HG03432 (cell line): Measurements from ENCODE around the gene MTHFD1L.
"Not testable (repeated sequence)": the region's sequence is repeated elsewhere in the genome, so short reads cannot be mapped to it uniquely, and the experiment has no call there.

Experiments
- ATAC-seq: cut with Tn5 transposase; IDR thresholded peaks from one replicate; pipeline ENCODE4 v1.9.1; 2021; ENCODE audit warnings: mild to moderate bottlenecking, moderate library complexity; ENCODE audit not compliant: unreplicated experiment

Gene MTHFD1L

DNA sequence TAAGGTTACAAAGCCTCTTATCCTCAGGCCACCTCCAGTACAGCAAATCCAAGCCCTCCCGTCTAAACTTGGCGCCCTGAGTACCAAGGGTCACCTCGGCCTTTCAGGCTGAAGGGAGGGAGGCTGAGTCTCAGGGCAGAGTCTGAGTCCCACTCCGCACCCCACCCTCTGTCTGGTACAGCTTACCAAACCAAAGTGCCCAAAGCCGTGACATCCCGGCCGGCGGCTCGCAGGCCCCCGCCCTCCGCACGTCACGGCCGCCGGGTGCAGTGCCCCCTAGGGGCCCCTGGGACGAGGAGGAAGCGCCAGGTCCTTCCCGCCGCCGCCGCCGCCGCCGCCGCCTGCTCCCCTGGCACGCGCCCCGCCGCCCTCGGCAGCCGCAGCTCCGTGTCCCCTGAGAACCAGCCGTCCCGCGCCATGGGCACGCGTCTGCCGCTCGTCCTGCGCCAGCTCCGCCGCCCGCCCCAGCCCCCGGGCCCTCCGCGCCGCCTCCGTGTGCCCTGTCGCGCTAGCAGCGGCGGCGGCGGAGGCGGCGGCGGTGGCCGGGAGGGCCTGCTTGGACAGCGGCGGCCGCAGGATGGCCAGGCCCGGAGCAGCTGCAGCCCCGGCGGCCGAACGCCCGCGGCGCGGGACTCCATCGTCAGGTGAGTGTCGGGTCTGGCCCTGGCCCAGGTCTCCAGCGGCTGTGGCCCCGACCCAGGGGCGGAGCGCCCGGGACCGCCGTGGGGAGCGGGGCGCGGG is at the start of gene MTHFD1L:
Gene MTHFD1L (plus strand): TSS at position 297 of the 741 bp plus-strand sequence. CDS start 121 bp downstream, at position 418.
- peak; percentile 84 for ATAC-seq

DNA sequence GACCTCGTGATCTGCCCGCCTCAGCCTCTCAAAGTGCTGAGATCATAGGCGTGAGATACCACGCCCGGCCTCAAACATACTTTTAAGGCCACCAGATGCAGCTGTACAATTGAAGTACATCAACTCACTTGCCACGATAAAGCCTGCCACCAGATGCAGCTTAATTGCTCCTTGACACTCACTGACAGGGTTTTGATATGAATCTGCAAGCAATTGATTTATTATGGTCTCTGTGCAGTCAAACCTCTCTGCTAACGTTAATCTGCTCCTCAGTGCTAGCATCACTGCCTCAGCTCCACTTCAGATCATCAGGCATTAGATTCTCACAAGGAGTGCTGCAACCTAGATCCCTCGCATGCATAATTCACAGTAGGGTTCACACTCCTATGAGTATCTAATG is 48.9 kb upstream of the MTHFD1L start:
- not testable (repeated sequence) for ATAC-seq

DNA sequence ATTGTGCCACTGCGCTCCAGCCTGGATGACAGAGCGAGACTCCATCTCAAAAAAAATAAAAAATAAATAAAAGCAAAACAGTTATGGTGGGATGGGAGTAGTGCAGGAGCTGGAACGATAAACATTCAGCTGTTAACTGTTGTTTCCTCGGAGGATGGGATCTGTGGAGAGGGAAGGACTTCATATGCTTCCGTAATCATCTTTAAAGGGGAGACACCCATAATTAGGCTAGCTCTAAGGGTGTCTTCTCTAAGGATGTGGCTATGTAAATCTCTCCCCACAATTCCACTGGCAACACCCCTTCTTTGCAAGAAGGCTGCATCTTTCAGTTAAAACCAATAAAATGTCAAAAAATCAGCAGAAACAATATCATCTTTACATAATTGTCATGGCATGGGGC is 42.6 kb upstream of the MTHFD1L start:
- no peak for ATAC-seq

DNA sequence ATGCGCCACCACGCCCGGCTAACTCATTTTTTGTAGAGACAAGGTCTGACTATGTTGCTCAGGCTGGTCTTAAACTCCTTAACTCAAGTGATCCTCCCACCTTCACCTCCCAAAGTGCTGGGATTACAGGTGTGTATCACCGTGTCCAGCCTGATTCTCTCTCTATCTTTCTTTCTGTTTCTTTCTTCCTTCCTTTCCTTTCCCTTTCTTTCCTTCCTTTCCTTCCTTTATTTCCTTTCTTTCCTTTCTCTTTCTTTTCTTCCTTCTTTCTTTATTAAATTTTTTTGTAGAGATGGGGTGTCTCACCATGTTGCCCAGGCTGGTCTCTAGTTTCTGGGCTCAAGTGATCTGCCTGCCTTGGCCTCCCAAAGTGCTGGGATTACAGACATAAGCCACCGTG is 38.7 kb upstream of the MTHFD1L start:
- no peak for ATAC-seq

DNA sequence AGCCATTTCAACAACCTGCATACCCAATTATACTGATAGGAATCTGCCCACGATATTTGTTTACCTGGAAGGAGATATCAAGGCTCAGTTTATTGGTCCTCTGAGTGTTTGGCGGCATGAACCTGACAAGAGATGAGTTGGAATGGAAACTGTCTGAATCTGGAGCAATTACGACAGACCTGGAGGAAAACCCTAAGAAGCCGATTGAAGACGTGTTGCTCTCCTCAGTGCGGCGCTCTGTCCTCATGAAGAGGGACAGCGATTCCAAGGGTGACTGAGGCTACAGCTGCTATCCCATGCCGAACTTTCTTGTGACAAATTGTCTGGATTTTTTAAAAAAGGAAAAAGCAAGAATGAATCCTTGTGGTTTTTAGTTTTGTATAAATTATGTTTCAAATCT is 37.4 kb upstream of the MTHFD1L start:
- not testable (repeated sequence) for ATAC-seq

DNA sequence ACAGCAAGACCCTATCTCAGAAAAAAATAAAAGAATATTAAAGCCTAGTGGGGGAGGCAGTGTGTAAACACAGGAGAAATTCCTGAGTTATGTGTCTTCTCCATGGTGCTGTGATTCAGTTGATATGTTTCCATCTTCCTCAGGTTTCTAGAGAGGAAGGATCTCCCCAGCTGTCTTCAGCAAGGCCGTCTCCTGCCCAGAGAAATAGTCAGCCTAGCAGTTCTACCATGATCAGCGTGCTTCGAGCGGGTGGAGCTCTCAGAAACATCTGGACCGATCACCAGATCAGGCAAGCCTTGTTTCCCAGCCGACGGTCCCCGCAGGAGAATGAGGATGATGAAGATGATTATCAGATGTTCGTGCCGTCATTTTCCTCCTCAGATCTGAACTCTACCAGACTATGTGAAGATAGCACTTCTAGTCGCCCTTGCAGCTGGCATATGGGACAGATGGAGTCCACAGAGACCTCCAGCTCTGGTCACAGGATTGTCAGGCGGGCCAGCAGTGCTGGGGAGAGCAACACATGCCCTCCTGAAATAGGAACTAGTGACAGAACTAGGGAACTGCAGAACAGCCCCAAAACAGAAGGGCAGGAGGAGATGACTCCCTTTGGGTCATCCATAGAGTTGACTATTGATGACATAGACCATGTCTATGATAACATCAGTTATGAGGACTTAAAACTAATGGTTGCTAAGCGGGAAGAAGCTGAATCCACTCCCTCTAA is 34.9 kb upstream of the MTHFD1L start:
- ATAC-seq: no peak

DNA sequence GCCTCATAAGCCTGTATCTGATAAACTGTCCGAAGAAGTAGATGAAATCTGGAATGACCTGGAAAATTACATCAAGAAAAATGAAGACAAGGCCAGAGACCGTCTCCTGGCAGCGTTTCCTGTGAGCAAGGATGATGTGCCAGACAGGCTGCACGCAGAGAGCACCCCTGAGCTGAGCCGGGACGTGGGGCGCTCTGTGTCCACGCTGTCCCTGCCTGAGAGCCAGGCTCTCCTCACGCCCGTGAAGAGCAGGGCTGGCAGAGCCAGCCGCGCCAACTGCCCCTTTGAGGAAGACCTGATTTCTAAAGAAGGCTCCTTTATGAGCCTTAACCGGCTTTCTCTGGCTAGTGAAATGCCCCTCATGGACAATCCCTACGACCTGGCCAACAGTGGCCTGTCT is 33.9 kb upstream of the MTHFD1L start:
- no peak for ATAC-seq

DNA sequence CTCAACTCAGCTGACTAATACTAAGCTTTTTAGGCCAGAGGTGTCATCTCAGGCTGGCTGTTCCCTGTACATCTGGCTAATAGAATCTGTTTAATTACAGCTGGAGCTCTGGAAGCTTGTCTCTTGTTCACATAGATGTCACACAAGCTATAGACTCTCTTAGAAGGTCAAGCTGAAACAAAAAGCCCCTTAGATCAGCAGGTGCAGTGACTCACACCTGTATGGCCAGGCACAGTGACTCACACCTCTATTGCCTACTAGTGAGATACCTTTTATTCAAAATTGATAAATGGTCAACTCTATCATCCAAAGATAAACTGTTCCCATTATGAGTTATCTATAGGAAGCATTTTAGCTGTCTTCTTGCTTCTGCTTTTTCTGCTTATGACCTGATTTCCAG is 29.9 kb upstream of the MTHFD1L start:
- ATAC-seq: no peak

DNA sequence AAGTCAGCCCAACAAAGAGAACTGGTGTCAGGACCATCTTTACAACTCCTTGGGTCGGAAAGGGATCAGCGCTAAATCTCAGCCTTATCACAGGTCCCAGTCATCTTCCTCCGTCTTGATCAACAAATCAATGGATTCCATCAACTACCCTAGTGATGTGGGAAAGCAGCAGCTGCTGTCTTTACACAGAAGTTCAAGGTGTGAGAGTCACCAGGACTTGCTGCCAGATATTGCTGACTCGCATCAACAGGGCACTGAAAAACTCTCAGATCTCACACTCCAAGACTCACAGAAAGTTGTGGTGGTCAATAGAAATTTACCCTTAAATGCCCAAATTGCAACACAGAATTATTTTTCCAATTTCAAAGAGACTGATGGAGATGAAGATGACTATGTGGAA is 25.3 kb upstream of the MTHFD1L start:
- ATAC-seq: no peak

DNA sequence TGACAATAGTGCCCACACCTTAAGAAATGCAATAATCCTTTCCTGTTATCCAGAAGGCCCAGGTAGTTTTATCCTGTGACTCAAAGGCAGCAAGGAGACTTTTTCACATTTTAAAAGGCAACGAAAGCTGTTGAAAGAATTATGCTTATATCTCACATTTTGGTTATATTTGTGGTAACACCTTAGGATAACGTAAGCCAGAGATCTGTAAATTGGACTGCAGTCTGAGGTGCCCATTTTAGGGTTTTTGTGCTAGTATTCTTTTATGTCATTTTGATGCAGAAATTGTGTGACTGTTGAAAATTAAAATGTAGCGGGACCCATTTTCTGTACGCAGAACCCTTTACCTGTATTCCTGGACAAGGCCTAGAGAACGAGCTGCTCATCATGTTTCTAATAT is 24.3 kb upstream of the MTHFD1L start:
- ATAC-seq: no peak

DNA sequence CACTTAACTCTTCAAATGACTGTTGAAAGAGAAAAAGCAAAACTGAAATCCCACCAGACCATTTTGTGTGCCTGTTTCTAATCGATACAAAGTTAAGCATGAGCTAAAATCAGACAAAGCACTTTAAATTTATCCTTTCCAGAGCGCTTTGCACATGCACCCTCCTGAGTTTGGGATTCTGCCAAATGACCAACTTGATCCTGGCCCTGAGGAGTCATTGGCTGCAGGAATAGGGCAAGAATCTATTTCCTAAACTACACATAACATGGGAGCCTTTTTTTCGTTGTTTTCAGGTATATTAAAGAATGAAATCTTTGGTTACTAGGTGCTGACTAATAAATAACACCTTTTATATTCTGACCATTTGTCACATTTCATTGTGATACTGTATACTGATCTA is 23.8 kb upstream of the MTHFD1L start:
- ATAC-seq: no peak

DNA sequence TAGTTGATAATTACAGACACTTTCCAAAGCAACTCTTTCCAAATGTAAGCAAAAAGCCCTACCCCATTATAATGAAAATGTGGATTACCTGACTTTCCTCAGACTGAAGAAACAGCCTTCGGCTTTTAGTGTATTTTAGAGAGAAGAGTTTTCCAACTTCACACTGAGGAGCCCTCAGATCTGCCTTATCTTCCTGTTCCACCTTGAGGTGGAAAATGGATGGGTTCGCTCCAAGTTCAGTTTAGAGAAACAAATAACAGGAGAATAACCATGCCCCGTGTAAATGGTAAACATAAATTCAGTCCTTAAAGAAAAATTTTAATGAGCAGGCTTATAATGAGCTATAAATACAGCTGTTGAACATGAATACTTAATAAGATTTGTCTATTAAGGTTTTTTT is 21.1 kb upstream of the MTHFD1L start:
- no peak for ATAC-seq

DNA sequence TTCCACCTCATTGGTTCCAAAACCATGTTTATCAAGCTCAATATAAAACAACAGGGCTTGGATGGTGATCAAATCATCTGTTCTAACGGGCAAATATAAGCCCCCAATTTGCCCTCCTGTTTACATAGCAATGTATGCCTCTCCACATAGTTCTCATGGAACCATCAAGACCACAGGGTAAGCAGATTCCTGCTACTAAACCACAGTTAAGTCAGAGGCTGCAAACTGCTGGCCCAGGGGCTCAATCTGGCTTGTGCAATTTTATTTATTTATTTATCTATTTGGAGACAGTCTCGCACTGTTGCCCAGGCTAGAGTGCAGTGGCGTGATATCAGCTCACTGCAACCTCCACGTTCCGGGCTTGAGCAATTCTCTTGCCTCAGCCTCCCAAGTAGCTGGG is 18.9 kb upstream of the MTHFD1L start:
- no peak for ATAC-seq

DNA sequence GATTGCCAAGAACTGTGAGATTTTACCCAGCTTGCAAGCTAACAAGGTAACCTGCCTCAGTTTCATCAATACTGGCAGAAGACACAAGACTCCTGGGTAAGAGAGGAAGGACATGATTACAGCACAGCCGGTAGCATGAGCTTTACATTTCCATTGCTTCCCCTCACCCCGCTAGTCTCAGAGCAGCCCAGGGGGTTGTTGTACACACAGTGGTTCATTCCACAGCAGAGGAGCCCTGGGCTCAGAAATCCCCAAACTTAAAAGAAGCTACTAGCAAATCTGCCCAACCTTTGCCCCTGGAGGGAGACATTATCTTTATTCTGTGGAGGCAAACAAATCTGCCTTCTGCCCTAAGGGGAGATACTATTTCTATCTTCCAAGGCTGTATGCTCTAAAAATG is 17.1 kb upstream of the MTHFD1L start:
- ATAC-seq: no peak

DNA sequence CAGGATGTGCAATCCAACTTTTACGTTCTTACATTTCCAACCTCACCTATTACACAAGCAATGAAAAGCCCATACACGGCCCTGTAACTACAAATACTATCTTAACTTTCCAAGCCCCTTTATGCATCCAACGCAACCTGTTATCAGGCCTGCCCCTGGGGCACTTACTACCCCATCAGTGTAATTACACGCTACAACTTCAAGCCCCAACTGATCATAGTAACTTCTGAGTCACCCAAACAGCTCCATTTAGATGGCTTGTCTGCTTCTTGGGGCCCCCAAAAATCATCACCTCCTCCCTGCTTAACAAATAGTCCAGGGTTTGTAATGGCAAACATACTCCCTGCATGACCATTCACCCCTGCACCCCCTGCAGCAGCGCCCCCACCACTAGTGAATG is 11.1 kb upstream of the MTHFD1L start:
- ATAC-seq: not testable (repeated sequence)

DNA sequence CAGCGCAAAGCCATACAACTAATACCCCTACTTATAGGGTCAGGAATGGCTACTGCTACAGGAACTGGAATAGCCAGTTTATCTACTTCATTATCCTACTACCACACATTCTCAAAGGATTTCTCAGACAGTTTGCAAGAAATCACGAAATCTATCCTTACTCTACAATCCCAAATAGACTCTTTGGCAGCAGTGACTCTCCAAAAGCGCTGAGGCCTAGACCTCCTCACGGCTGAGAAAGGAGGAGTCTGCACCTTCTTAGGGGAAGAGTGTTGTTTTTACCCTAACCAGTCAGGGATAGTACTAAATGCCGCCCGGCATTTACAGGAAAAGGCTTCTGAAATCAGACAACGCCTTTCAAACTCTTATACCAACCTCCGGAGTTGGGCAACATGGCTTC is 10.3 kb upstream of the MTHFD1L start:
- not testable (repeated sequence) for ATAC-seq

DNA sequence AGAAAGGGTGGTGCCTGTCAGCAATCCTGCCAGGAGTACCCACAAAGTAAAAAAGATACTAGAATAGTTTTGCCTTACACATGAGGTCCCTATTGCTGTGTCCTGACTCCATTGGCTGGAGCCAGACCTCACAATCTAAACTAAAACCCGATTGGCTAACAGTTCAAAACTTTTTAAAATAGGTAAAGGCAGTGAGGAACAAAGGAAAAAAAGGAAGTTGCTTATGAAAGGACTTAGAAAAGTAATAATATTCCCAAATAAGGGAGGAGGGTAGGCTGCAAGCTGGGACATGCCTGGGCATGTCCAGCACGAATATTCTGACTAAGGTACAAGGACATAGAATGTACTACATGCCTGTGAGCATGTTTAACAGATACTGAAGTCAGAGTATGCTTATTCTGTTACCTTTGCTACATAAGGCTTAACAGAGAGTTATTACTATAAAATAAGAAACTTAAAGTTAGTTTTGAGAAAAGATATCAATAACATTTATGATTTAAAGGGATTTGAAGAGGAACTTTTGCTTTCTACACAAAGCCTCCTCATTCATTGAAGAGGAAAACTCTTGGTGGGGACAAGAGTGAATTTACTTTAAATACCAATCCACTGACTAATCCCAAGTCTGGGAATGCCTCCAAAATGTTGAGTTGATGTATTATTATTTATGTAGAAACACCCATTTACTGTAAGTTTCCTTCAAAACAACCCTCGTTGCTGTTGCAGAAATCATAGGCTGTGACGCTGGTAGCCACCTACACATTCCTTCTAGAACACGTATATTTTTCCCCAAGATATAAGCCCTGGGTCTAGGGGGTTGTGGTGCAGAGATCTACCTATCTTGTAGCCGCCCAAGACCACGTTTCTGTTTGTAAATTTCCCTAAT is 8.2 kb upstream of the MTHFD1L start:
- peak; percentile 43 for ATAC-seq

DNA sequence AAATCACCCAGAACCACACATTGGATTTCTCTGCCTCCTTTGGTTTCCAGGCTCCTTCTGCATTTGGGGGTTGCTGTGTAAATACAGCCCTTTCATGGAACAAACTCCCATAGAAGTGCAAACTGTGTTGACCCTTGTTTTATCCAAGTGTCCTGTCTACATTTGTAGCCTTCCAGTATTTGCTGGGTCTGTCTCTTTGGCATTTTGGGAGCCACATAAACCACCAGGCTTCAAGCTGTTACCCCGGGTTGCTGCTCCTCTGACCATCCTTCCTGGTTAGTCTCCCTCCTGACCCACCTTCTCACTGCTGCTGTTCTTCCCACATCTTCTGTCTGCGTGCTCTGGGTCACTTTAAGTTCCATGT is 7.6 kb upstream of the MTHFD1L start:
- ATAC-seq: no peak

DNA sequence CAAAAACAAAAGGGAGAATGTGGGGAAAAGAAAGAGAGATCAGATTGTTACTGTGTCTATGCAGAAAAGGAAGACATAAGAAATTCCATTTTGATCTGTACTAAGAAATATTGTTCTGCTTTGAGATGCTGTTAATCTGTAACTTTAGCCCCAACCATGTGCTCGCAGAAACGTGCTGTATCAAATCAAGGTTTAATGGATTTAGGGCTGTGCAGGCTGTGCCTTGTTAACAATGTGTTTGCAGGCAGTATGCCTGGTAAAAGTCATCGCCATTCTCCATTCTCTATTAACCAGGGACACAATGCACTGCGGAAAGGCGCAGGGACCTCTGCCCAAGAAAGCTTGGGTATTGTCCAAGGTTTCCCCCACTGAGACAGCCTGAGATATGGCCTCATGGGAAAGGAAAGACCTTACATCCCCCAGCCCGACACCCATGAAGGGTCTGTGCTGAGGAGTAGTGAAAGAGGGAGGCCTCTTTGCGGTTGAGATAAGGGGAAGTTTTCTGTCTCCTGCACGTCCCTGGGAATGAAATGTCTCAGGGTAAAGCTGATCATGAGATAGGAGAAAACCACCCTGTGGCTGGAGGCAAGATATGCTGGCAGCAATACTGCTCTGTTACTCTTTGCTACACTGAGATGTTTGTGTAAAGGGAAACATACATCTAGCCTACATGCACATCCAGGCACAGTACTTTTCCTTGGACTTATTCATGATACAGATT is 3.9 kb upstream of the MTHFD1L start:
- not testable (repeated sequence) for ATAC-seq

DNA sequence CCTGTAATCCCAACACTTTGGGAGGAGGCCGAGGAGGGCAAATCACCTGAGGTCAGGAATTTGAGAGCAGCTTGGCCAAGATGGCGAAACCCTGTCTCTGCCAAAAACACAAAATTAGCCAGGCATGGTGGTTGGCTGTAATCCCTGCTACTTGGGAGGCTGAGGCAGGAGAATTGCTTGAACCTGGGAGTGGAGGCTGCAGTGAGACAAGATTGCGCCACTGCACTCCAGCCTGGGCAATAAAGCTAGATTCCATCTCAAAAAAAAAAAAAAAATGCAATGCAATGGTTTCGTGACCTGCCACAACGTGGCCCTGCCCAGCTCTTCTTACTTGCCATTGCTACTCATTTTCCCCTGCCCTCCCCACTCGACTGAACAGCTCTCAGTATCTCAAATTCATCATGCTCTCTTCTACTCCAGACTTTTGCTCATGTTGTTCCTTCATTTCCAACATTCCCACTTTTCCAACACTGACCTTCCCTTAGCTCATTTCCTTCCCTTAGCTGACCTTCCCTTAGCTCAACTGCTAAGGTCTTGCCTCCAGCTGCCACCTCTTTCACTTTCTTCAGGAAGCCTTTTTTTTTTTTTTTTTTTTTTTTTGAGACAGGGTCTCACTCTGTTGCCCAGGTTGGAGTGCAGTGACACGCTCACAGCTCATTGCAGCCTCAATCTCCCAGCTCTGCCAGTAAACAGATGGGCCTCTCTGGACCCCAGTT is 2.1 kb upstream of the MTHFD1L start:
- ATAC-seq: no peak
